KMS-11 (cell line): ENCODE data around the gene PIGO.

Experiments used
- H2AFZ ChIP-seq: fragments of 200-600 bp; sonication (generic); 2 replicates; pipeline ENCODE4 v1.6.1; 2016; ENCODE audit warnings: antibody characterized with exemption, mixed run types, low read depth
- H3K27ac ChIP-seq: fragments of 200-600 bp; sonication (generic); 2 replicates; pipeline ENCODE4 v1.6.1; 2016; ENCODE audit warnings: mild to moderate bottlenecking, mixed run types
- H3K27me3 ChIP-seq: fragments of 200-600 bp; sonication (generic); 2 replicates; pipeline ENCODE4 v1.6.1; 2017; ENCODE audit warnings: mild to moderate bottlenecking, low read depth, mixed run types, moderate library complexity; ENCODE audit not compliant: insufficient read depth
- H3K36me3 ChIP-seq: fragments of 200-600 bp; sonication (generic); 2 replicates; pipeline ENCODE4 v1.6.1; 2017; ENCODE audit warnings: mild to moderate bottlenecking, mixed run types; ENCODE audit not compliant: insufficient read depth
- H3K4me1 ChIP-seq: fragments of 200-600 bp; sonication (generic); 2 replicates; pipeline ENCODE4 v1.6.1; 2016; ENCODE audit warnings: mild to moderate bottlenecking, low read depth, mixed run types; ENCODE audit not compliant: poor library complexity, severe bottlenecking
- H3K4me2 ChIP-seq: fragments of 200-600 bp; sonication (generic); 2 replicates; pipeline ENCODE4 v1.7.0; 2016; ENCODE audit warnings: mild to moderate bottlenecking, mixed run types
- H3K4me3 ChIP-seq: fragments of 200-600 bp; sonication (generic); IDR thresholded peaks from 2 replicates; pipeline ENCODE4 v1.6.1; 2017; ENCODE audit warnings: low read depth, low read length, mixed read lengths; ENCODE audit not compliant: insufficient read depth
- H3K79me2 ChIP-seq: fragments of 200-600 bp; sonication (generic); 2 replicates; pipeline ENCODE4 v1.6.1; 2016; ENCODE audit warnings: low read depth, mixed run types; ENCODE audit not compliant: insufficient read depth
- H3K9ac ChIP-seq: fragments of 200-600 bp; sonication (generic); 2 replicates; pipeline ENCODE4 v1.6.1; 2016; ENCODE audit warnings: mild to moderate bottlenecking, mixed run types
- H4K20me1 ChIP-seq: fragments of 200-600 bp; sonication (generic); 2 replicates; pipeline ENCODE4 v1.6.1; 2016; ENCODE audit warnings: mild to moderate bottlenecking, mixed run types; ENCODE audit not compliant: insufficient read depth
- CTCF ChIP-seq: fragments of 200-600 bp; sonication (generic); conservative IDR thresholded peaks from 2 replicates; pipeline ENCODE4 v1.6.1; 2017; ENCODE audit warnings: low read depth, mild to moderate bottlenecking, antibody characterized with exemption, low read length, moderate library complexity, mixed read lengths

The PIGO gene

GRCh38 chr9:35079426-35080341, 16.7 kb downstream of the PIGO start, which contains the start of gene FANCG:
FANCG (minus strand) TSS chr9:35079942; CDS start chr9:35079524, 418 bp downstream.
- Histone ChIP-seq H3K36me3 (no peaks in the 10 kb centered on the region; the same call in 1 of the 2 replicates), H3K4me3 (no peak within 1 kb of the TSS), H3K79me2 (peaks cover 28% of the 10 kb centered on the region; the same call in 1 of the 2 replicates), H2AFZ (peak within 1 kb of the TSS; percentile 92), H3K27me3 (no peaks in the 10 kb centered on the region), H4K20me1 (no peaks in the 10 kb centered on the region), H3K9ac (peak within 1 kb of the TSS; percentile 64; the same call in 1 of the 2 replicates), H3K4me1 (peaks cover 8% of the 10 kb centered on the region), H3K4me2 (peak within 1 kb of the TSS; percentile 95), H3K27ac (peak within 1 kb of the TSS; percentile 53)
- no peak for TF ChIP-seq CTCF

GRCh38 chr9:35079041-35079425, 17.4 kb downstream of the PIGO start:
- Histone ChIP-seq H3K4me1 (peaks cover 8% of the 10 kb centered on the region), H4K20me1 (no peaks in the 10 kb centered on the region), H3K27me3 (no peaks in the 10 kb centered on the region), H3K9ac (peak overlapping the region; percentile 64; the same call in 1 of the 2 replicates), H3K27ac (peak overlapping the region; percentile 53; the same call in 1 of the 2 replicates), H3K36me3 (no peaks in the 10 kb centered on the region; the same call in 1 of the 2 replicates), H3K4me3 (no peak overlapping the region), H3K4me2 (peak overlapping the region; percentile 95), H2AFZ (peak overlapping the region; percentile 92), H3K79me2 (peaks cover 28% of the 10 kb centered on the region; the same call in 1 of the 2 replicates)
- no peak for TF ChIP-seq CTCF

- Histone ChIP-seq H3K27ac (no peak overlapping the region), H3K4me3 (no peak overlapping the region), H3K4me2 (peak overlapping the region; percentile 95; the same call in 1 of the 2 replicates), H3K36me3 (no peaks in the 10 kb centered on the region; the same call in 1 of the 2 replicates), H3K9ac (no peak overlapping the region; the same call in 1 of the 2 replicates), H3K4me1 (peaks cover 11% of the 10 kb centered on the region), H3K27me3 (no peaks in the 10 kb centered on the region), H3K79me2 (peaks cover 28% of the 10 kb centered on the region; the same call in 1 of the 2 replicates), H2AFZ (no peak overlapping the region), H4K20me1 (no peaks in the 10 kb centered on the region)
- TF ChIP-seq CTCF = no peak
These were observed 18.3 kb downstream of the PIGO start for GRCh38 chr9:35078066-35078465.

GRCh38 chr9:35076848-35077247, 19.5 kb downstream of the PIGO start:
- TF ChIP-seq CTCF = no peak
- Histone ChIP-seq H3K27me3 (no peaks in the 10 kb centered on the region), H3K4me3 (no peak overlapping the region), H4K20me1 (no peaks in the 10 kb centered on the region), H3K36me3 (no peaks in the 10 kb centered on the region; the same call in 1 of the 2 replicates), H3K4me2 (no peak overlapping the region), H3K27ac (no peak overlapping the region), H3K4me1 (peaks cover 12% of the 10 kb centered on the region), H3K9ac (no peak overlapping the region), H3K79me2 (peaks cover 29% of the 10 kb centered on the region; the same call in 1 of the 2 replicates), H2AFZ (no peak overlapping the region)
